ENCODE results near the gene NDUFS2.

NDUFS2 gene

GRCh38 chr1:161201836-161202712, at the start of gene NDUFS2:
NDUFS2 (plus strand) TSS chr1:161202367; CDS start chr1:161202386, 19 bp downstream.
- DNase-seq: peak; percentile 93 to 96

GRCh38 chr1:161153176-161153575, 49.0 kb upstream of the NDUFS2 start:
- DNase-seq: no peak

- peak; percentile 76 to 82 for DNase-seq
Observed at GRCh38 chr1:161153682-161154337, 48.4 kb upstream of the NDUFS2 start, which contains the start of gene UFC1. UFC1 (plus strand) TSS chr1:161153978; CDS start chr1:161153998, 20 bp downstream.

GRCh38 chr1:161157867-161158266, 44.3 kb upstream of the NDUFS2 start:
- no peak for DNase-seq

- DNase-seq: no peak
Observed at GRCh38 chr1:161158316-161159010, 43.7 kb upstream of the NDUFS2 start.

- DNase-seq: peak; percentile 92 to 93
Observed at GRCh38 chr1:161159087-161159912, 42.9 kb upstream of the NDUFS2 start, which contains the start of gene USP21. USP21 (plus strand) TSS chr1:161159500; CDS start chr1:161160641, 1,141 bp downstream.

GRCh38 chr1:161159913-161160243, 42.3 kb upstream of the NDUFS2 start:
- DNase-seq: no peak

- DNase-seq: no peak
Observed at GRCh38 chr1:161160671-161161145, 41.5 kb upstream of the NDUFS2 start.

- DNase-seq: no peak
Observed at GRCh38 chr1:161161652-161162051, 40.5 kb upstream of the NDUFS2 start.

- no peak for DNase-seq
Observed at GRCh38 chr1:161162052-161162451, 40.1 kb upstream of the NDUFS2 start.

GRCh38 chr1:161162806-161163205, 39.4 kb upstream of the NDUFS2 start:
- no peak for DNase-seq

- no peak for DNase-seq
Observed at GRCh38 chr1:161163793-161164192, 38.4 kb upstream of the NDUFS2 start.

GRCh38 chr1:161164901-161165610, 37.1 kb upstream of the NDUFS2 start:
- DNase-seq: no peak

GRCh38 chr1:161165742-161166668, 36.2 kb upstream of the NDUFS2 start, which contains the start of gene PPOX:
PPOX (plus strand) TSS chr1:161166426; CDS start chr1:161166848, 422 bp downstream.
- DNase-seq: peak; percentile 91 to 95

- DNase-seq: peak in 1 of 2 experiments; percentile 25
Observed at GRCh38 chr1:161166669-161167548, 35.3 kb upstream of the NDUFS2 start.

GRCh38 chr1:161168906-161169305, 33.3 kb upstream of the NDUFS2 start:
- DNase-seq: no peak

GRCh38 chr1:161171191-161171590, 31.0 kb upstream of the NDUFS2 start:
- no peak for DNase-seq

GRCh38 chr1:161171696-161172095, 30.5 kb upstream of the NDUFS2 start:
- DNase-seq: no peak

- no peak for DNase-seq
Observed at GRCh38 chr1:161172349-161172748, 29.8 kb upstream of the NDUFS2 start.

Measured in activated CD4-positive, alpha-beta T cell treated with anti-CD3 and anti-CD28 coated beads, Interleukin-2, amount 50 U/mL, for 48 hours (primary cell).